ENCODE data around the gene CD93.

CD93 gene

DNA sequence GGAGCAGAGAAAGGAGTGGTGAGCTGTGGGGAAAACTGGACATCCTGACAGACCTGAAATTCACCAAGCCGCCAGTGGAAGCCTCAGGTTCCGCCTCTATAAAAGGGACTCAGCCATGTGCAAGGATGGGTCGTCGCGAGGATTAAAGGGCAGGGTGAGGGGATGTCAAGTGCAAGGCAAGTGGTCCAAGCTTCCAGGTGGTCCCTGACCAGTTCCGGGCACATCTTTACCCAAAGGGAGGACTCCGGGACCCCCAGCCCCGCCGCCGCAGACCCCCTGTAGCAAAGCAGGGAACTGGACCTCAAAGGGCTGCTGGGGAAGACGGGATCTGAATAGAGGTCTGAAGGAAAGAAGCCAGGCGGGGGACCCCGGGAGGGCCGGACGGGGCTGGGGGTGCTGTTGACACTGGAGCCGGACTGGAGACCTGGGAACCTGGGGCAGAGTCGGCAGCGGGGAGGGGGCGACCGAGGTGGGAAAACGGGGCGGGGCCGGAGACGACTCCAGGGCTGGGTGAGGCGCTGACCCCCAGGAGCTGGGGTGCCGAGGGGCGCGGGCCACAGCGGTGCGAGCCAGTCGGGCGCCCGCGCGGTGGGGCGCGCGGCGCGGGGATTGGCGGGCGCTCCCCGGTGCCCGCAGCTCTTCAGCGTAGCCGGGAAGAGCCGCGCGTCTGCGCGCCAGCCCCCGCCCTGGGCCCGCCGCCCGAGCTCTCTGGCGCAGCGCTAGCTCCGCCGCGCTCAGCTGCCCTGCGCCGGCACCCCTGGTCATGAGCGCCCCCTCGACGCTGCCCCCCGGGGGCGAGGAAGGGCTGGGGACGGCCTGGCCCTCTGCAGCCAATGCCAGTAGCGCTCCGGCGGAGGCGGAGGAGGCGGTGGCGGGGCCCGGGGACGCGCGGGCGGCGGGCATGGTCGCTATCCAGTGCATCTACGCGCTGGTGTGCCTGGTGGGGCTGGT, 51.1 kb downstream of the CD93 start, which contains the start of gene SSTR4:
TSS of gene SSTR4 (plus strand) at position 592 of the 951 bp plus-strand sequence. CDS start at position 764, 172 bp downstream.
- DNase-seq: peak in 1 of 4 experiments; percentile 31

DNA sequence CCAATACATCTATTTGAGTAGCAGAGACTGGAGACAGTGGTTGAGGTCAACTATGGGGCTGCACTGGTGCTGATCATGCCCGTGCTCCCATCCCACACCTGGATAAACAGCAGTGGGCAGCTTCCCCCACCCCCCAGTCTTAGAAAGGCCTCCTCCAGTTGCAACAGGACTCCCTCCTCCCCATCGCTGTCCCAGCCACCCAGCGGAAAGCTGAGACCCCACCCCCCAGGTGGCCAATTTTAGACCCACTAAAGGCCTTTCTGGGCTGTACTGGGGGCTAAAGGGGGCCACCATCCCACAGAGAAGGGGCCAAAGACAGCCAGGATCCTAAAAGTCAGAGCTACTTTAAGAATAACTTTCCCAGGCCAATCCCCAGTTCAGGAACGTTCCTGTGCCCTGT, 52.2 kb downstream of the CD93 start:
- DNase-seq: no peak

DNA sequence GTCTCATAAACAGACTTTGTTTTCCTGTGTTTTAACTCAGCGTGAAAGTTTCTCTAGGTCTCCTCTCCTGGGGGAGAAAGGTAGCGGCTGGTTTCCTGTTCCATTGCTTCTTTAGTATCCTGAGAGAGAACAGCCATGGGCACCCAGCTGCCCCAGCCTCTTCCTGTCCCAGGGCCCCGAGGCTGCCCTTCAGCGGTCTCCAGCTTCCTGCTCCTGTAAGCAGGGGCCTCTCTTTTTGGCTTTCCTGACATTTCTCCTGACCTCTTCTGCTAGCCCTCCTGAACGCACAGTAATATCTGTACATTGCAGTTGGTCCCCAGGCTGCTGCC, 53.4 kb downstream of the CD93 start:
- DNase-seq: no peak

DNA sequence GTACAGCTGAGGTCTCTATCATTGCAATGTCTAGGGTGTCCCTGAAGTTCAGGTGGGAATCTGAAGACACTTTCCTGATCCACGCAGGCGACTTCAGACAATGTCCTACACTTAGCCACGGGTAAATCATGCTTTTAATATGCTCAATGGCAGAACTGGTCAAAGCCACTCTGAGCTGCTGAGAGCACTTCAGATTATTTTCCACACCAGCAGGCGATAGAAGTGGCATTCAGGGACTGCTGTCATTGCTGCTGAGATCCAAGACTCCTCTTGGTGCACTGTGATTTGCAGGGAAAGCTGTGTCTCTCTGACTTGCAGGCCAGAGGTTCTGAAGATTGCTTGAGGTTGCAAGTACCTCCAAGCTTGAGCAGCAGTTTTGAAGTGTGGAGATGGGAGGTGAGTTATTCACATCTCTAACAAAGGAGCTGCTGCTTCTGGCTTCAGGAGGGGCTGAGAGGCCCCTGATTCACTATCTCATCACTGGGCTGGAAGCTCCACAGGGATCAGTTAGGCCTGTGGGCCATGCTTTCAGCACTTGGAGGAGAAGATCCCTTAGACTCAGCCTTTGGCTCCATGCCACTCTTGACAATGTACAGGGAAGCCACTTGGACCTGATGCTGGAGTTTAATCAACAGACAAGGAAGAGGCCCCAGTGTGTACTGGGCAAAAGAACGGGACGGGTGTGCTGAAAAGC, 53.9 kb downstream of the CD93 start:
- DNase-seq: no peak

DNA sequence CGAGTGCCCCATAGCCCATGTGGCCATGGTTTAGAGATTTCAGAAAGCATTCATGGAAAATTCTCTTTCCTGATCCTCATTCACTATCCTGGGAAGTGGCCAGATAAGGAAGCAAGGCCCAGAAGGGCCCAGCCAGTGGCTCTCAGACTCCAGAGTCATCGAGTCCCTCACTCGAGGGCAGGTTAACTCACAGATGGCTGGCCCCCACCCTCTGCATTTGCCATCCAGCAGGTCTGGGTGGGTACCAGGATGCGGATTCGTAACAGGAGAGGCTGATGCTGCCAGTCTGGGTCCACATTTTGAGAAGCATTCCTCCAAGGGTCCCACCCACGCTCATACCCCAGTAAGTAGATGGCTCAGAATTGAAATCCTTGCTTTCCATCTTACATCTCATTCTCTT, 54.8 kb downstream of the CD93 start:
- DNase-seq: no peak

Data from suppressor macrophage (primary cell).